GM23338 (cell line): ENCODE results near the gene DLG2. TPM values are rescaled to one million over a fixed set of nuclear protein-coding genes. Genes with fewer than 3 reads are reported as not detected.
"Not testable (repeated sequence)": the region's sequence is repeated elsewhere in the genome, so short reads cannot be mapped to it uniquely, and the experiment has no call there.

ENCODE experiments used
- ATAC-seq: fragments of 200-7000 bp; cut with Tn5 transposase; 3 replicates; pipeline ENCODE4 v1.9.1; 2020
- DNase-seq: peaks from one replicate; pipeline ENCODE4 v3.0.0-alpha.2; 2015; ENCODE audit warnings: low spot score
- H2AFZ ChIP-seq: fragments of 200-600 bp; sonication (generic); 2 replicates; pipeline ENCODE4 v1.8.0; 2016; ENCODE audit warnings: antibody characterized with exemption, mild to moderate bottlenecking, moderate library complexity
- H3F3A ChIP-seq: fragments of 200-600 bp; sonication (generic); replicated peaks from 2 replicates; pipeline ENCODE4 v1.8.0; 2017; ENCODE audit warnings: antibody characterized with exemption, mixed run types, low read depth
- H3K27ac ChIP-seq: fragments of 200-600 bp; sonication (generic); 2 replicates; pipeline ENCODE4 v1.6.1; 2016; ENCODE audit warnings: low read depth
- H3K27me3 ChIP-seq: fragments of 200-600 bp; sonication (generic); 2 replicates; pipeline ENCODE4 v1.8.0; 2016; ENCODE audit warnings: mild to moderate bottlenecking, mixed run types, moderate library complexity; ENCODE audit not compliant: insufficient read depth
- H3K36me3 ChIP-seq: fragments of 200-600 bp; sonication (generic); 2 replicates; pipeline ENCODE4 v1.8.0; 2016; ENCODE audit warnings: mild to moderate bottlenecking; ENCODE audit not compliant: insufficient read depth
- H3K4me1 ChIP-seq: fragments of 200-600 bp; sonication (generic); 2 replicates; pipeline ENCODE4 v1.8.0; 2016; ENCODE audit warnings: mild to moderate bottlenecking, moderate library complexity; ENCODE audit not compliant: insufficient read depth
- H3K4me2 ChIP-seq: fragments of 200-600 bp; sonication (generic); 2 replicates; pipeline ENCODE4 v1.7.1; 2017; ENCODE audit warnings: mixed run types
- H3K4me3 ChIP-seq: fragments of 200-600 bp; sonication (generic); 2 replicates; pipeline ENCODE4 v1.6.1; 2016; ENCODE audit warnings: mixed run types
- H3K79me2 ChIP-seq: fragments of 200-600 bp; sonication (generic); replicated peaks from 2 replicates; pipeline ENCODE4 v1.8.0; 2017; ENCODE audit warnings: mild to moderate bottlenecking; ENCODE audit not compliant: insufficient read depth
- H3K9me2 ChIP-seq: fragments of 200-600 bp; sonication (generic); 2 replicates; pipeline ENCODE4 v1.8.0; 2017; ENCODE audit not compliant: insufficient read depth
- H4K20me1 ChIP-seq: fragments of 200-600 bp; sonication (generic); replicated peaks from 2 replicates; pipeline ENCODE4 v1.8.0; 2017; ENCODE audit warnings: mild to moderate bottlenecking; ENCODE audit not compliant: insufficient read depth
- H3K27ac Mint-ChIP-seq: 2 replicates; pipeline ENCODE4 v1.8.0; 2020; ENCODE audit warnings: inconsistent platforms, mild to moderate bottlenecking, moderate library complexity, mixed read lengths
- H3K27me3 Mint-ChIP-seq: 3 replicates; pipeline ENCODE4 v1.8.0; 2022; ENCODE audit warnings: low read depth, mild to moderate bottlenecking, moderate library complexity, mixed read lengths, inconsistent platforms; ENCODE audit not compliant: insufficient read depth, poor library complexity
- H3K36me3 Mint-ChIP-seq: 3 replicates; pipeline ENCODE4 v1.8.0; 2021; ENCODE audit warnings: low read depth, mild to moderate bottlenecking, inconsistent platforms, moderate library complexity, mixed read lengths
- H3K4me1 Mint-ChIP-seq: 3 replicates; pipeline ENCODE4 v1.8.0; 2020; ENCODE audit warnings: mild to moderate bottlenecking, inconsistent platforms, mixed read lengths
- H3K4me3 Mint-ChIP-seq: 3 replicates; pipeline ENCODE4 v1.8.0; 2021; ENCODE audit warnings: moderate library complexity, mild to moderate bottlenecking, inconsistent platforms, mixed read lengths
- H3K9me3 Mint-ChIP-seq: 3 replicates; pipeline ENCODE4 v1.8.0; 2020; ENCODE audit warnings: moderate library complexity, mild to moderate bottlenecking, inconsistent platforms, mixed read lengths
- CTCF ChIP-seq, 2 experiments: fragments of 200-600 bp in 1 of 2; sonication (generic) in 1 of 2; conservative IDR thresholded peaks; 2 replicates each; pipeline versions ENCODE4 v1.5.1 to v1.6.1; 2016 to 2017; ENCODE audit warnings: antibody characterized with exemption in 2 of 2, low read depth in 2 of 2, mild to moderate bottlenecking in 2 of 2, moderate library complexity in 1 of 2
- JUNB ChIP-seq: IDR thresholded peaks from one replicate; pipeline ENCODE4 v1.6.1; 2016; ENCODE audit warnings: antibody characterized with exemption; ENCODE audit not compliant: unreplicated experiment
- NANOG ChIP-seq: IDR thresholded peaks from 2 replicates; pipeline ENCODE4 v1.6.1; 2016; ENCODE audit warnings: antibody characterized with exemption, borderline replicate concordance
- ZNF114 ChIP-seq: fragments of 250-450 bp; sonication (Bioruptor Pico); IDR thresholded peaks from 2 replicates; pipeline ENCODE4 v1.5.0; 2020; ENCODE audit warnings: mild to moderate bottlenecking, moderate library complexity
- ZNF331 ChIP-seq: fragments of 250-450 bp; sonication (Bioruptor Pico); IDR thresholded peaks from 2 replicates; pipeline ENCODE4 v1.5.0; 2020; ENCODE audit warnings: low read depth, mild to moderate bottlenecking, moderate library complexity
- polyA plus RNA-seq: library from polyadenylated mRNA; unstranded; fragments of >200 nt; fragmentation: Nextera tagmentation; extraction: Ambion mirVana; gene quantifications from 2 replicates; pipeline ENCODE4 v1.2.1, GENCODE V29; 2016
- total RNA-seq: library from RNA; depleted of rRNA; stranded (reverse); fragments of >200 nt; shearing (Covaris generic); gene quantifications from 2 replicates; pipeline ENCODE4 v1.2.3, GENCODE V29; 2014

Gene DLG2
- total and polyA plus RNA-seq, 2 experiments from 2014 or later: 19.8 to 21.5 TPM

GRCh38 chr11:85277693-85278092 lies 349.5 kb downstream of the DLG2 start (continued):
- TF ChIP-seq JUNB: no peak
- no peak for TF ChIP-seq ZNF331 (CRISPR knock-in tag)
- no peak for TF ChIP-seq CTCF (conservative IDR thresholded peaks at IDR 0.05; ENCODE audit: low read depth in 2 of 2)

GRCh38 chr11:85276332-85276731 lies 350.8 kb downstream of the DLG2 start:
- Mint-ChIP-seq H3K36me3 (peaks cover 12% of the 10 kb centered on the region; the same call in 2 of the 3 replicates), H3K4me1 (peaks cover 2% of the 10 kb centered on the region; the same call in 2 of the 3 replicates), H3K4me3 (no peak overlapping the region), H3K27ac (no peak overlapping the region), H3K27me3 (peaks cover 1% of the 10 kb centered on the region), H3K9me3 (peaks cover 18% of the 10 kb centered on the region)
- H3F3A ChIP-seq: no peaks in the 10 kb centered on the region
- peaks cover 3% of the 10 kb centered on the region; the same call in 1 of the 2 replicates for H3K4me1 ChIP-seq
- H3K36me3 ChIP-seq: no peaks in the 10 kb centered on the region
- no peaks in the 10 kb centered on the region for H3K79me2 ChIP-seq
- no peaks in the 10 kb centered on the region for H4K20me1 ChIP-seq
- no peak for DNase-seq
- H3K27me3 ChIP-seq: no peaks in the 10 kb centered on the region
- no peak for ATAC-seq
- H2AFZ ChIP-seq: no peak overlapping the region
- H3K9me2 ChIP-seq: 0 out of 2 replicates have a peak, but pooled peaks cover 6% of the 10 kb centered on the region
- H3K4me2 ChIP-seq: no peak overlapping the region
- H3K27ac ChIP-seq: no peak overlapping the region
- H3K4me3 ChIP-seq: no peak overlapping the region
- TF ChIP-seq NANOG: no peak
- no peak for TF ChIP-seq ZNF331 (CRISPR knock-in tag)
- TF ChIP-seq ZNF114 (CRISPR knock-in tag): no peak
- TF ChIP-seq CTCF (conservative IDR thresholded peaks at IDR 0.05; ENCODE audit: low read depth in 2 of 2): no peak

- not testable (repeated sequence) for H3K4me2 ChIP-seq, H3K27ac ChIP-seq, ATAC-seq, H3K9me2 ChIP-seq, H3K27me3 ChIP-seq, H3K27me3 Mint-ChIP-seq, DNase-seq, H3K4me3 ChIP-seq, H3K27ac Mint-ChIP-seq, H3K79me2 ChIP-seq, H3K4me3 Mint-ChIP-seq, H3K36me3 ChIP-seq, H3F3A ChIP-seq, H3K4me1 Mint-ChIP-seq, H4K20me1 ChIP-seq, H2AFZ ChIP-seq
- peaks cover 10% of the 10 kb centered on the region; the same call in 1 of the 2 replicates for H3K4me1 ChIP-seq
- Mint-ChIP-seq H3K36me3 (peaks cover 24% of the 10 kb centered on the region), H3K9me3 (peaks cover 27% of the 10 kb centered on the region)
These were observed 356.8 kb downstream of the DLG2 start for GRCh38 chr11:85270315-85270714.
